Keratinocyte (primary cell): ENCODE measurements around the gene FILIP1. TPM values are rescaled to one million over a fixed set of nuclear protein-coding genes. Genes with fewer than 3 reads are reported as not detected.

Source experiments
- DNase-seq: peaks from one replicate; pipeline ENCODE4 v3.0.0-alpha.2; 2011; ENCODE audit warnings: low read depth, missing footprints, low spot score
- FAIRE-seq: peaks from 2 replicates; lab custom pipeline; 2011; peaks lifted over from hg19 to GRCh38; lab: Jason Lieb, UNC
- H2AFZ ChIP-seq: 2 replicates; pipeline ENCODE4 v1.6.0; 2012; ENCODE audit warnings: low read length, control low read depth, inconsistent platforms; ENCODE audit not compliant: control insufficient read depth
- H3K27ac ChIP-seq: 2 replicates; pipeline ENCODE4 v1.5.1; 2011; ENCODE audit warnings: low read length; ENCODE audit not compliant: control insufficient read depth, insufficient read depth
- H3K27me3 ChIP-seq: 3 replicates; pipeline ENCODE4 v1.6.0; 2011; ENCODE audit warnings: low read length; ENCODE audit not compliant: control insufficient read depth, insufficient read depth; ENCODE audit errors: extremely low read depth
- H3K36me3 ChIP-seq, 2 experiments: 2 replicates in 1 of 2; 3 replicates in 1 of 2; pipeline ENCODE4 v1.5.1; 2011; ENCODE audit warnings: low read length in 2 of 2, mild to moderate bottlenecking in 1 of 2; ENCODE audit not compliant: control insufficient read depth in 2 of 2, insufficient read depth in 2 of 2; ENCODE audit errors: extremely low read depth in 1 of 2
- H3K4me1 ChIP-seq: 3 replicates; pipeline ENCODE4 v1.5.1; 2011; ENCODE audit warnings: low read length; ENCODE audit not compliant: control insufficient read depth, insufficient read depth; ENCODE audit errors: extremely low read depth
- H3K4me2 ChIP-seq: 3 replicates; pipeline ENCODE4 v1.6.0; 2011; ENCODE audit warnings: low read depth, low read length; ENCODE audit not compliant: control insufficient read depth, insufficient read depth; ENCODE audit errors: extremely low read depth
- H3K4me3 ChIP-seq, 3 experiments: fragments of 200-600 bp in 1 of 3; sonication (generic) in 1 of 3; 2 replicates in 2 of 3; 3 replicates in 1 of 3; pipeline ENCODE4 v1.5.1; 2011 to 2016; ENCODE audit warnings: low read length in 3 of 3, mild to moderate bottlenecking in 3 of 3, control low read depth in 2 of 3, inconsistent platforms in 1 of 3, low read depth in 1 of 3, mixed read lengths in 1 of 3, mixed run types in 1 of 3, moderate library complexity in 1 of 3; ENCODE audit not compliant: control insufficient read depth in 2 of 3, insufficient read depth in 2 of 3; ENCODE audit errors: extremely low read depth in 1 of 3
- H3K79me2 ChIP-seq: 2 replicates; pipeline ENCODE4 v1.6.0; 2012; ENCODE audit warnings: low read length; ENCODE audit not compliant: control insufficient read depth, insufficient read depth
- H3K9ac ChIP-seq: 3 replicates; pipeline ENCODE4 v1.6.0; 2011; ENCODE audit warnings: low read length; ENCODE audit not compliant: control insufficient read depth, insufficient read depth; ENCODE audit errors: extremely low read depth
- H3K9me1 ChIP-seq: 3 replicates; pipeline ENCODE4 v1.6.0; 2011; ENCODE audit warnings: low read length; ENCODE audit not compliant: control insufficient read depth, insufficient read depth; ENCODE audit errors: extremely low read depth
- H3K9me3 ChIP-seq: 2 replicates; pipeline ENCODE4 v1.5.1; 2012; ENCODE audit warnings: low read depth, low read length; ENCODE audit not compliant: control insufficient read depth
- H4K20me1 ChIP-seq: 3 replicates; pipeline ENCODE4 v1.6.0; 2011; ENCODE audit warnings: low read length; ENCODE audit not compliant: control insufficient read depth, insufficient read depth; ENCODE audit errors: extremely low read depth
- EZH2 ChIP-seq: IDR thresholded peaks from one replicate; pipeline ENCODE4 v1.6.1; 2012; ENCODE audit warnings: inconsistent platforms, mild to moderate bottlenecking, low read length, moderate library complexity
- dilution Hi-C: fragments of 300-500 bp; cut with MboI; formaldehyde crosslinking; loops from one replicate; pipeline ENCODE4 v1.7.0; 2020; ENCODE audit warnings: low sequenced_read_pairs; ENCODE audit not compliant: extremely low pct_ligation_motif_present
- polyA plus RNA-seq, 5 experiments: library from polyadenylated mRNA; depleted of rRNA in 3 of 5; stranded (reverse) in 3 of 5; stranded (forward) in 1 of 5; unstranded in 1 of 5; fragments of >200 nt; gene quantifications; 1 replicate in 1 of 5; 2 replicates in 3 of 5; 3 replicates in 1 of 5; pipeline versions ENCODE4 v1.2.1 to v1.2.3, GENCODE V29; 2011 to 2012; ENCODE audit warnings: missing spikeins in 2 of 5, low read depth in 1 of 5, low replicate concordance in 1 of 5
- TF ChIP-seq, protein P1 (sequence below), 3 experiments: IDR thresholded peaks in 1 of 3; conservative IDR thresholded peaks in 1 of 3; optimal IDR thresholded peaks in 1 of 3; 2 replicates in 2 of 3; 3 replicates in 1 of 3; pipeline versions ENCODE3 to v1.5.1; 2011; ENCODE audit warnings: low read length in 3 of 3, mild to moderate bottlenecking in 3 of 3, moderate library complexity in 2 of 3, control low read depth in 1 of 3, inconsistent platforms in 1 of 3; ENCODE audit not compliant: insufficient read depth in 2 of 3; ENCODE audit errors: extremely low read depth in 1 of 3

FILIP1 gene
- polyA plus RNA-seq, 1 donor (not counting 4 experiments of a cell fraction or from before 2014, with no cell fraction given): 0.01 TPM

DNA sequence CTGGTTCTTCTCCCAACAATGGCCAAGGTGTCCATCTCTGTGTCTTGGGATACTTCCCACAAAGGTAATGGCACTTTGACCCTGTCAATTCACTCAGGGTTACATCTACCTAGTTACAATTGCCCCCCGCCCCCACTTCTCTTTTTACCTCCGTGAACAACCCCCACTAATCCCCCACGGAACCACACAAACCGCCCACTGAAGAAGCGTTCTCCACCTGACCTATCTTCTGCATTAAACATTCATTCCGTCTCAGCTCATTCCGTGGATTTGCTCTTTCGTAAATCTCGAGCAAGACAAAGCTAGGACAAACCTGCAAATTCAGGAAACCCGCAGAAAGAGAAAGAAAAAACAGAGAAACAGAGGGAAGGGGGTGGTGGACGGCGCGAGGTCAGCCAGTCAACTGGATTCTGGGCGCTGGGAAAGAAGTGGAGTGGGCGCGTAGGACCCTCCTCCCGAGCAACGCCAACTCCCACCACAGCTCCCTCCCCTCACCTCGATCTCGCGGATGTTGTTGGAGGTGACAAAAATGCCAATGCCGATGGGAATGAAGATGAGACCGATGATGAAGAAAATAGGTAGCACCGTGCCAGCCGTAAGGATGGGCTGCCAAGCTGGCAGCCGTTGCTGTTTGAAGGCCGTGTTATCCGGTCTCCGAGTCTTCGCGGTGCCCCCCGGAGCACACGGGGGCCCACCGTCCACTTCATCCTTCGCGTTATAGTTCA lies 209.5 kb downstream of the FILIP1 start:
- Histone ChIP-seq H3K36me3 (no peaks in the 10 kb centered on the region), H3K27me3 (no peaks in the 10 kb centered on the region), H3K27ac (peak overlapping the region; percentile 83), H3K79me2 (peaks cover 54% of the 10 kb centered on the region), H3K9ac (peak overlapping the region; percentile 92), H2AFZ (peak overlapping the region; percentile 92), H3K4me3 (peak overlapping the region; percentile 85 to 98 (median 97)), H3K4me1 (peaks cover 29% of the 10 kb centered on the region), H3K9me1 (no peaks in the 10 kb centered on the region), H4K20me1 (no peaks in the 10 kb centered on the region), H3K9me3 (no peaks in the 10 kb centered on the region), H3K4me2 (peak overlapping the region; percentile 78)
- DNase-seq: no peak
- no peak for TF ChIP-seq EZH2
- TF ChIP-seq, protein P1, sequence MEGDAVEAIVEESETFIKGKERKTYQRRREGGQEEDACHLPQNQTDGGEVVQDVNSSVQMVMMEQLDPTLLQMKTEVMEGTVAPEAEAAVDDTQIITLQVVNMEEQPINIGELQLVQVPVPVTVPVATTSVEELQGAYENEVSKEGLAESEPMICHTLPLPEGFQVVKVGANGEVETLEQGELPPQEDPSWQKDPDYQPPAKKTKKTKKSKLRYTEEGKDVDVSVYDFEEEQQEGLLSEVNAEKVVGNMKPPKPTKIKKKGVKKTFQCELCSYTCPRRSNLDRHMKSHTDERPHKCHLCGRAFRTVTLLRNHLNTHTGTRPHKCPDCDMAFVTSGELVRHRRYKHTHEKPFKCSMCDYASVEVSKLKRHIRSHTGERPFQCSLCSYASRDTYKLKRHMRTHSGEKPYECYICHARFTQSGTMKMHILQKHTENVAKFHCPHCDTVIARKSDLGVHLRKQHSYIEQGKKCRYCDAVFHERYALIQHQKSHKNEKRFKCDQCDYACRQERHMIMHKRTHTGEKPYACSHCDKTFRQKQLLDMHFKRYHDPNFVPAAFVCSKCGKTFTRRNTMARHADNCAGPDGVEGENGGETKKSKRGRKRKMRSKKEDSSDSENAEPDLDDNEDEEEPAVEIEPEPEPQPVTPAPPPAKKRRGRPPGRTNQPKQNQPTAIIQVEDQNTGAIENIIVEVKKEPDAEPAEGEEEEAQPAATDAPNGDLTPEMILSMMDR (optimal IDR thresholded peaks at IDR 0.05 in 1 of 3, IDR thresholded peaks at IDR 0.05 in 1 of 3, conservative IDR thresholded peaks at IDR 0.05 in 1 of 3; ENCODE audit: extremely low read depth in 1 of 3, insufficient read depth in 2 of 3, low read length in 3 of 3): no peak
- dilution Hi-C loops: no loop called here
- no peak for FAIRE-seq

DNA sequence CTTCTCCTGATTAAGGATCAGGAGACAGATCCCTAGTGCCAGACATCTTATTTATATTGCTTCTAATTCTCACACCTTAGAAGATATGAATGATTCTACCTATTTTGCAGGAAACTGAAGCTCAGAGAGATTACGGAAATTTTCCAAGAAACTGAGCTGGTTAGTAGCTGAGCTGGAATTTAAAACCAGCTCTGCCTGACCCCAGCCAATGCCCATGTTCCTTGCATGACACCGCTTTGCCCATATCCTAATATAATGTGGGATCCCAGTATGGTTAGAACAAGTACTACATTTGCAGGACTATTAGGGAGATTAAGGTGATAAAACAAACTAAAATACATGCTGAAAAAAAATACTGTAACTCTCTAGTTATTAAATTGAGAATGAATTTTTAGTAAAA lies 210.9 kb downstream of the FILIP1 start:
- H3K9ac ChIP-seq: peak overlapping the region; percentile 92
- peaks cover 67% of the 10 kb centered on the region for H3K79me2 ChIP-seq
- no peak overlapping the region for H2AFZ ChIP-seq
- no peaks in the 10 kb centered on the region for H3K27me3 ChIP-seq
- H3K4me2 ChIP-seq: peak overlapping the region; percentile 78
- peaks cover 34% of the 10 kb centered on the region for H3K4me1 ChIP-seq
- FAIRE-seq (no peak), DNase-seq (no peak)
- H3K9me1 ChIP-seq: no peaks in the 10 kb centered on the region
- H3K4me3 ChIP-seq: peak overlapping the region; percentile 85 to 98 (median 97)
- TF ChIP-seq EZH2: no peak
- TF ChIP-seq, protein P1 (optimal IDR thresholded peaks at IDR 0.05 in 1 of 3, IDR thresholded peaks at IDR 0.05 in 1 of 3, conservative IDR thresholded peaks at IDR 0.05 in 1 of 3; ENCODE audit: extremely low read depth in 1 of 3, insufficient read depth in 2 of 3, low read length in 3 of 3): no peak
- H3K36me3 ChIP-seq: no peaks in the 10 kb centered on the region
- H4K20me1 ChIP-seq: no peaks in the 10 kb centered on the region
- dilution Hi-C loops: no loop called here
- no peaks in the 10 kb centered on the region for H3K9me3 ChIP-seq
- peak overlapping the region; percentile 45 for H3K27ac ChIP-seq
